ENCODE results near the gene SNAP29.
"Not testable (repeated sequence)": the region's sequence is repeated elsewhere in the genome, so short reads cannot be mapped to it uniquely, and the experiment has no call there.

SNAP29 gene

DNA sequence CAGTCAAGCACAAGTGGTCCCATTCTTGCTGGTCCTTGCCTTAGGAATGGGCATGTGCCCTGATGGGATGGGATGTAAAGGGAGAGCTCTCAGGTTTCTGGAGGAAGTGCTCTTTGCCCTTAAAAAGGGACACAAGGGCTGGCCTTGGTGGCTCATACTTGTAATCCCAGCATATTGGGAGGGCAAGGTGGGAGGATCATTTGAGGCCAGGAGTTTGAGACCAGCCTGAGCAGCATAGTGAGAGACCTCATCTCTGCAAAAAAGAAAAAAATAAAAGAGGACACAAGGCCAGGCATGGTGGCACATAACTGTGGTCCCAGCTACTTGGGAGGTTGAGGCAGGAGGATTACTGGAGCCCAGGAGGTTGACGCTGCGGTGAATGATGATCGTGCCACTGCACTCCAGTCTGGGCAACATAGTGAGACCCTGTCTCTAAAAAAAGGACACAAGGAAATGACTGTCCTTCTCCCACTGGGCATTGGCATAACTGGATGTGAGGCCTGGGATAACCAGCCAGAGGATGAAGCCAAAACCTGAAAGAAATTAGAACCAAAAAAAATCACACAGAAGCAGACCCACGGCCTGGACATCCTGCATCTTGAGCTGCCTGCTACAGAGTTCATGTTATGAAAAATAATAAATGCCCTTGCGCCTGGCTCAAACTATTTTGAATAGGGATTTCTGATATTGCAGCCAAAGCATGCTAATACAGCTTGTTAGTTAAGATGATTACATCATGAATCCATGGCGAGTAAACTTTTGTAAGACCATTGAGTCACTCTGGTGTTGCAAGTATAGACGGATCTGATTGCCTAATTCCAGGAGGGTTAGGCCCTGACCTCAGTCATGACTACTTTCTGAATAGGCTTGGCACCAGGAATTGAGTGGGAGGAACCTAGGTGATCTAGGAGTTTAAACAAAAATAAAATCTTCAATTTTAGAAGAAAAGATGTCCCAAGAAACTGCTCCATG lies 45.5 kb downstream of the SNAP29 start:
- H3K27me3 Mint-ChIP-seq: no peaks in the 10 kb centered on the region
- ATAC-seq (replicated peaks): no peak
- DNase-seq: no peak
- no peaks in the 10 kb centered on the region for H3K9me3 Mint-ChIP-seq
- no peak overlapping the region for H3K4me3 Mint-ChIP-seq
- peaks cover 6% of the 10 kb centered on the region for H3K36me3 Mint-ChIP-seq (ENCODE audit: insufficient read depth)
- no peak overlapping the region for H3K27ac Mint-ChIP-seq
- H3K4me1 Mint-ChIP-seq (ENCODE audit: low read depth in 2 of 2): no peaks in the 10 kb centered on the region

DNA sequence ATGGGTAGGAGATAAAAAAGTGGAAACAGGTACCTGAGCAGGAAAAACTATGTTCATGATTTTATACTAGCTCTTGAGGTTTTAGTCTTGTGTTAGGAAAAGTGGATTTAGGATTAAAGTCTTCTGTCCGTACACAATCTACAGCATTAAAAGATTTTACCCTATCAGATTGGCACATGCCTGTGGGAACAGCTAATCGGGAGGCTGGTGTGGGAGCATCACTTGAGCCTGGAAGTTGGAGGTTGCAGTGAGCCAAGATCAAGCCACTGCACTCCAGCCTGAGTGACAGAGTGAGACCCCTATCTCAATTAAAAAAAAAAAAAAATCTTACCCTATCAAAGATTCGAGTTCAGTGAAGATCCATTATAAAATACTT lies 46.2 kb downstream of the SNAP29 start:
- Mint-ChIP-seq H3K4me3 (no peak overlapping the region), H3K36me3 (ENCODE audit: insufficient read depth) (peaks cover 6% of the 10 kb centered on the region), H3K27me3 (no peaks in the 10 kb centered on the region), H3K9me3 (no peaks in the 10 kb centered on the region), H3K27ac (no peak overlapping the region), H3K4me1 (ENCODE audit: low read depth in 2 of 2) (no peaks in the 10 kb centered on the region)
- no peak for ATAC-seq (replicated peaks)
- DNase-seq: no peak

DNA sequence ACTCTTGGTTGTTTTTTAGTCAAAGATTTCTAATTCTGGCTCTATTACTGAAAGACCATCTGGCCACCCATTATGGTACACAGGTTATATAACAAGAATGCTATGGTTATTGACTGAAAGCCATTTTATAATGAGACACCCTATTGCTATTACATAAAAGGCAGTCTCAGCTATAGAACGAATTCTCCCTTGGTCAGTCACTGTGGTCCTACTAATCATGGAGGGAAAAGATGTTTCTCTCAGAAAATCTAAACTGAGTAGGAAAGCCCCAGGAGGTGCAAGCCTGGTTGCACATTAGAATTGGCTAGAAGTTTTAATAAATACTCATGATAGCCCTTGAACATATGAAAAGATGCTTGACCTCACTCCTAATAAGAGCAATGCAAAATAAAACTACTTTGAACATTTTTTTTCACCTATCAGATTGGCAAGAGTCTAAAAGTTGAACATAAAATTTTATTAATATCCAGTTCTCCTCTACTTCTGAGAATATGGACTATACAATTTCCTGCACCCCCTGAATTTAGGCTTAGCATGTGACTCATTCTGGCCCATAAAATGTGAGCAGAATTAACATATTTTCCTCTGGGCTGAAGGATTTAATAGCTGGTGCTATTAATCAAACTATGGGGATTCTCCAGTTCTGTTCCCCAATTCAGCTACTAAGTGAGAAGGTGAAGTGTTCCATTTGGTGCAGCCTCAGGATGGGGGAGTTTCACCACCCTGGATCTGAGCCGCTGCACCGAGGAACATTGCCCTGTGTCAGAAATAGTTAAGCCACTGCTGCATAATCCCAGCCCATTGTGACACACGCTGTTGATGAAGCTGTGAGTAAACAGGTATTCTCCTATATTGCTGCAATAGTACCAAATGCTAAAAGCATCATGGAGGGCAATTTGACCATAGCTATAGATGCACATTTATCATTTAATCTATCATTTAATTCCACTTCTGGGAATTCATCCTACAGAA lies 46.9 kb downstream of the SNAP29 start:
- peaks cover 4% of the 10 kb centered on the region for H3K36me3 Mint-ChIP-seq (ENCODE audit: insufficient read depth)
- ATAC-seq (replicated peaks) (no peak), DNase-seq (no peak)
- H3K4me1 Mint-ChIP-seq (ENCODE audit: low read depth in 2 of 2): no peaks in the 10 kb centered on the region
- no peak overlapping the region for H3K4me3 Mint-ChIP-seq
- H3K27ac Mint-ChIP-seq: no peak overlapping the region
- H3K9me3 Mint-ChIP-seq: no peaks in the 10 kb centered on the region
- no peaks in the 10 kb centered on the region for H3K27me3 Mint-ChIP-seq

DNA sequence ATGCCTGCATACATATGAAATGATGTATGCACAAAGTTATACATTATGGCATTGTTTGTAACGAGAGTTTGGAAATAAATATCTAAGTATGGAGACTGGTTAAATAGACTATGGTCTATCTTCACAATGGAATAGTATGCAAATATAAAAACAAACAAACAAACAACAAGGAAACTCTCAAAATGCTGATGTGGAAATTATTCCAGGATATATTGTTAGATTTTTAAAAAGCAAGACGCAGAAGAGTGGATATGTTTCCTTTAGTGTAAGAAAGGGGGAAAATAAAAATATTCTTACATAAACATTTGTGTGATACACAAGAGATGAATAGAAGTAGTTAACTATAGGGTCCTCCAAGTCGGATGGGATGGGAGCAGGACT lies 47.6 kb downstream of the SNAP29 start:
- no peak for ATAC-seq (replicated peaks)
- H3K9me3 Mint-ChIP-seq: no peaks in the 10 kb centered on the region
- DNase-seq: no peak
- no peak overlapping the region for H3K27ac Mint-ChIP-seq
- H3K4me1 Mint-ChIP-seq (ENCODE audit: low read depth in 2 of 2): no peaks in the 10 kb centered on the region
- H3K4me3 Mint-ChIP-seq: no peak overlapping the region
- peaks cover 4% of the 10 kb centered on the region for H3K36me3 Mint-ChIP-seq (ENCODE audit: insufficient read depth)
- no peaks in the 10 kb centered on the region for H3K27me3 Mint-ChIP-seq

DNA sequence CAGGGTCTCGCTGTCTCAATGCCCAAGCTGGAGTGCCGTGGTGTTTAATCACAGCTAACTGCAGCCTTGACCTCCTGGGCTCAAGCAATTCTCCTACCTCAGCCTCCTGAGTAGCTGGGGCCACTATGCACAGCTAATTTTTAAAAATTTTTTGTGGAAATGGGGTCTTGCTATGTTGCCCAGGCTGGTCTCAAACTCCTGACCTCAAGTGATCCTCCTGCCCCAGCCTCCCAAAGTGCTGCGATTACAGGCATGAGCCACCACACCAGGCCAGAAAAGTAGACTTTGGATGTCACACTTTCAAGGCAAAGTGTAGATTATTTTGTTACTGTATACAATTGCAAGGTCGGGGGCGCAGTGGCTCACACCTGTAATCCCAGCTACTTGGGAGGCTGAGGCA lies 49.9 kb downstream of the SNAP29 start:
- H3K4me1 Mint-ChIP-seq (ENCODE audit: low read depth in 2 of 2); H3K27me3 Mint-ChIP-seq; H3K36me3 Mint-ChIP-seq (ENCODE audit: insufficient read depth); H3K27ac Mint-ChIP-seq; H3K4me3 Mint-ChIP-seq; DNase-seq; H3K9me3 Mint-ChIP-seq; ATAC-seq (replicated peaks): not testable (repeated sequence)

DNA sequence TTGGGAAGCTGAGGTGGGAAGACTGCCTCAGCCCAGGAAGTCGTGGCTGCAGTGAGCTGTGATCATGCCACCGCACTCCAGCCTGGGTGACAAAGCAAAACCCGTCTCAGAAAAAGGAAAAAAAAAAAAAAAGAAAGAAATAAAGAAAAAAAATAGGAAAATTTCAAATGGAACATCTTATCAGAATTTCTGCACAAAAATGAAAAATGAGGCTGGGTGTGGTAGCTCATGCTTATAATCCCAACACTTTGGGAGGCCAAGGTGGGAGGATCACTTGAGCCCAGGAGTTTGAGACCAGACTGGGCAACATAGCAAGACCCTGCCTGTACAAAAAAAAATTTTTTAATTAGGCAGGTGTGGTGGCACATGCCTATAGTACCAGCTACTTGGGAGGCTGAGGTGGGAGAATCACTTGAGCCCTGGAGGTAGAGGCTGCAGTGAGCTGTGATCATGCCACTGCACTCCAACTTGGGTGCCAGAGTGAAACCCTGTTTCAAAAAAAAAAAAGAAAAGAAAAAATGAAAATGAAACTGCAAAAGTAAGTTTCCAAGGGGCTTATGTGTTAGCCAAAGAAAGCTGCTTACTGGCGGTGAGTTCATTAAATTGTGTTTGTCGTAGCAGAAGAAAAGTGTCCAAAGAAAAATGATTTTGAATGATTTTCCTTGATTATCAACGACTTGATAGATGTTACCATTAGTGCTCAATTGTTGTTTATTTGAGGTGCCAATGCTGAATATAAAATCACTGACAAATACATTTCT lies 50.9 kb downstream of the SNAP29 start:
- ATAC-seq (replicated peaks): no peak
- Mint-ChIP-seq H3K9me3 (no peaks in the 10 kb centered on the region), H3K27ac (no peak overlapping the region), H3K36me3 (ENCODE audit: insufficient read depth) (peaks cover 4% of the 10 kb centered on the region), H3K4me1 (ENCODE audit: low read depth in 2 of 2) (no peaks in the 10 kb centered on the region), H3K27me3 (no peaks in the 10 kb centered on the region), H3K4me3 (no peak overlapping the region)
- DNase-seq: no peak

DNA sequence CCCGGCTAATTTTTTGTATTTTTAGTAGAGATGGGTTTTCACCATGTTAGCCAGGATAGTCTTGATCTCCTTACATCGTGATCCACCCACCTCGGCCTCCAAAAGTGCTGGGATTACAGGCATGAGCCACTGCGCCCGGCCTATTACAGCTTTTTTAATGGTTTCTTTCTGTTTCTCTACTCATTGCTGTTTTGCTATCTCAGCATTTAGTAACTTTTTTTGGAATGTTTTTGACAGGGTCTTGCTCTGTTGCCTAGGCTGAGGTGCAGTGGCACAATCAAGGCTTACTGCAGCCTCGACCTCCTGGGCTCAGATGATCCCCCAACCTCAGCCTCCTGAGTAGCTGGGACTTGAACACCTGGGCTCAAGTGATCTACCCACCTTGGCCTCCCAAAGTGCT lies 53.7 kb downstream of the SNAP29 start:
- H3K27ac Mint-ChIP-seq: peak overlapping the region in 1 of 2 donors; percentile 46
- peaks cover 9 to 10% of the 10 kb centered on the region in 2 donors for H3K4me1 Mint-ChIP-seq (ENCODE audit: low read depth in 2 of 2)
- peaks cover 7% of the 10 kb centered on the region for H3K36me3 Mint-ChIP-seq (ENCODE audit: insufficient read depth)
- no peak overlapping the region for H3K4me3 Mint-ChIP-seq
- H3K27me3 Mint-ChIP-seq: no peaks in the 10 kb centered on the region
- no peak for ATAC-seq (replicated peaks)
- no peak for DNase-seq
- H3K9me3 Mint-ChIP-seq: no peaks in the 10 kb centered on the region

DNA sequence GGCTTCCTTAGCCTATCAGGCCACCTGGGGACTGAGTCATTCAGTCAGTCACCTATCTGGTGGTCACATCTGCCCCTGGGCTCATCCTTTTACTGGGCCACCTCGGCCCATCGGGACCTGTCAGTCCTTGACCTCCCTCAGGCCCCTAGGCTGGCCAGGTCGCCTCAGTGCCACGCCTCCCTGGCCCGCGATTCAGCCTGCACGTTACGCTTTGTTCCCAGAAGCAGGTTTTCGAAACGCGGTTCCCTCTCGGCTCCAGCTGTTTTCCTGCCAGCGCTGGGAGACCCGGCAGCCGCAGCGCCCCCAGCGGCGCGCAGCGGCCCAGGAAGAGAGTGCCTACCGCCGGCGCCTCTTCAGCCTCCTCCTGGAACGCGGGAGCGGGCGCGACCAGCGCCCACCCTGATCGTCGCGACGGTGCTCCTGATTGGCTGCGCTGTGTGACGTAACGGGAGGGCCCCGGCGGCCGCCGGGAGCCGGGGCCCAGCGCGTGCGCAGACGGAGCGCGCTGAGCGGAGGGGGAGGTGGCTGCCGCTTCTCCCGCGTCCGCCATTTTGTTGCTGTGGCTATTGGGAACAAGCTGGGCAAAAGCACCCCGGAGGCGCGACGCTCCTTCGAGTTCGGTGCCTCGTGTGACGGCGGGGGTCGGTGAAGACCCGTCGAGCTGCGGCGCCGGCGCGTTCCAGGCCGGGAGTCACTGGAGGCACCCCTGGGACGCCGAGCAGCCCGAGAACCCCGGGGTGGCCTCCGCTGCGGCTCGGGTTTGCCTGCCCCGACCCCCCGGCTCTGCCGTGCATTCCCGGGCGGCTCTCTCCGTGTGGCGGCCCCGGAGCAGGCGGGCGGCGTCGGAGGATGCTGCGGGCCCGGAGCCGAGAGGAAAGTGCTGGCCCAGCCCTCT lies 58.4 kb downstream of the SNAP29 start, which contains the start of gene CRKL:
Gene CRKL, plus strand, starts transcription at position 492 of the 895 bp plus-strand sequence. CDS start 528 bp downstream, outside the sequence.
- no peaks in the 10 kb centered on the region for H3K9me3 Mint-ChIP-seq
- ATAC-seq (replicated peaks) (peak; percentile 96), DNase-seq (peak; percentile 90 to 95 (median 92))
- H3K4me3 Mint-ChIP-seq: peak within 1 kb of the TSS; percentile 77 to 96
- peaks cover 30 to 49% of the 10 kb centered on the region in 2 donors for H3K4me1 Mint-ChIP-seq (ENCODE audit: low read depth in 2 of 2)
- no peaks in the 10 kb centered on the region for H3K27me3 Mint-ChIP-seq
- H3K36me3 Mint-ChIP-seq (ENCODE audit: insufficient read depth): peaks cover 18% of the 10 kb centered on the region
- H3K27ac Mint-ChIP-seq: peak within 1 kb of the TSS; percentile 95 to 96

DNA sequence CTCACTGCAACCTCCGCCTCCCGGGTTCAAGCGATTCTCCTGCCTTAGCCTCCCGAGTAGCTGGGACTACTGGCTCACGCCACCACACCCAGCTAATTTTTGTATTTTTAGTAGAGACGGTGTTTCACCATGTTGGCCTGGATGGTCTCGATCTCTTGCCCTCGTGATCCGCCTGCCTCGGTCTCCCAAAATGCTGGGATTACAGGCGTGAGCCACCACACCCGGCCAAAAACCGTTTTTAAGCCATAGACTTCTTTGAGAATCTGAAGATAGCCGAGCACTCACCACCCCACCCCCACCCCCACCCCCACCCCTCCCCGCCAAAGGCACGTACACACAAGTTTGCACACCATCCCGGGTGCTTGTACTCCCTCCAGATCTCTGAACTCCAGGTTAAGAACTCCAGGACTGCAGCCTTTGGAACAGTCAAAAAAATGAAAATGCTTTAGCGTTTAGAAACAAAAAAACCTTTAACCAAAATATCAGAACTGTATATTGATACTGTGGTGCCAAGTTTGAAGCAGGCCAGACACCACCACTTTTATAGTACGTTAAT lies 59.9 kb downstream of the SNAP29 start:
- H3K27me3 Mint-ChIP-seq: no peaks in the 10 kb centered on the region
- H3K4me3 Mint-ChIP-seq: peak overlapping the region; percentile 77 to 96
- DNase-seq (no peak), ATAC-seq (replicated peaks) (no peak)
- H3K27ac Mint-ChIP-seq: peak overlapping the region; percentile 95 to 96
- H3K4me1 Mint-ChIP-seq (ENCODE audit: low read depth in 2 of 2): peaks cover 34 to 54% of the 10 kb centered on the region in 2 donors
- no peaks in the 10 kb centered on the region for H3K9me3 Mint-ChIP-seq
- H3K36me3 Mint-ChIP-seq (ENCODE audit: insufficient read depth): peaks cover 22% of the 10 kb centered on the region

DNA sequence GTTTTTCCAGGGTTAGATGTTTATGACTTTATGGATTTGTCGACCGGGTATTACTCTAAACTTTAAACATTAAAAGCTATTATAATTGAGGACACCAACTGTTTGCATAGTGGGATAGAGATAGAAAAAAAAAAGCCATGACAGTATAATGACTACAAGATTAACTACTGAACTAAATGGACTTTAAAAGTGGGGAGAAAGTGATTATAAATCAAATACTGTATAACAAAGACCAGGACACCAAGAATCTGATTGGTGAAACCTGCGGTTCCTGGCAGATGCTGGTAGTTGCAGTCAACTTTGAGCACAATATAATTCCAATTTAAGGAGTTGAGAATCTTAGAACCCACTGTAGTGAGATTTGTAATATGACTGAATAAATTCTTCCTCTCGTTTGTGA lies 60.9 kb downstream of the SNAP29 start:
- DNase-seq (no peak), ATAC-seq (replicated peaks) (no peak)
- H3K27me3 Mint-ChIP-seq: no peaks in the 10 kb centered on the region
- peak overlapping the region; percentile 11 to 46 for H3K27ac Mint-ChIP-seq
- peak overlapping the region; percentile 77 to 96 for H3K4me3 Mint-ChIP-seq
- peaks cover 39 to 62% of the 10 kb centered on the region in 2 donors for H3K4me1 Mint-ChIP-seq (ENCODE audit: low read depth in 2 of 2)
- H3K9me3 Mint-ChIP-seq: no peaks in the 10 kb centered on the region
- H3K36me3 Mint-ChIP-seq (ENCODE audit: insufficient read depth): peaks cover 29% of the 10 kb centered on the region

DNA sequence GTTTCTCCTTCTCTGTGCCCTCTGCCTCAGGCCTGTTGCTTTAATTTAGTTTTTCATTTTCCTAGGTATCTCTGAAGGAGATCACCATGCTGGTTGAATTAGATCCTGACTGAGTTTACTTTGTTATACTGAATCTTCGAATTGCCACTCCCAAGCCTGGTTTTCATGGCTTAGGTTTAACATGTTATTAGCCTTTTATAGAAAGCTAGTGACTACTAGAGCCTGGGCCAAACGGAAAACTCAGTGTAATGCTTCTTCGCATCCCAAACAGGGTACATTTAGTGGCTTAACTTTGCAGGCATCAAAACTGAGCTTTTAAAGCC lies 62.0 kb downstream of the SNAP29 start:
- no peaks in the 10 kb centered on the region for H3K9me3 Mint-ChIP-seq
- ATAC-seq (replicated peaks) (no peak), DNase-seq (no peak)
- H3K27ac Mint-ChIP-seq: peak overlapping the region; percentile 11 to 46
- H3K4me1 Mint-ChIP-seq (ENCODE audit: low read depth in 2 of 2): peaks cover 45 to 71% of the 10 kb centered on the region in 2 donors
- H3K36me3 Mint-ChIP-seq (ENCODE audit: insufficient read depth): peaks cover 32% of the 10 kb centered on the region
- H3K27me3 Mint-ChIP-seq: no peaks in the 10 kb centered on the region
- H3K4me3 Mint-ChIP-seq: peak overlapping the region; percentile 77 to 96

DNA sequence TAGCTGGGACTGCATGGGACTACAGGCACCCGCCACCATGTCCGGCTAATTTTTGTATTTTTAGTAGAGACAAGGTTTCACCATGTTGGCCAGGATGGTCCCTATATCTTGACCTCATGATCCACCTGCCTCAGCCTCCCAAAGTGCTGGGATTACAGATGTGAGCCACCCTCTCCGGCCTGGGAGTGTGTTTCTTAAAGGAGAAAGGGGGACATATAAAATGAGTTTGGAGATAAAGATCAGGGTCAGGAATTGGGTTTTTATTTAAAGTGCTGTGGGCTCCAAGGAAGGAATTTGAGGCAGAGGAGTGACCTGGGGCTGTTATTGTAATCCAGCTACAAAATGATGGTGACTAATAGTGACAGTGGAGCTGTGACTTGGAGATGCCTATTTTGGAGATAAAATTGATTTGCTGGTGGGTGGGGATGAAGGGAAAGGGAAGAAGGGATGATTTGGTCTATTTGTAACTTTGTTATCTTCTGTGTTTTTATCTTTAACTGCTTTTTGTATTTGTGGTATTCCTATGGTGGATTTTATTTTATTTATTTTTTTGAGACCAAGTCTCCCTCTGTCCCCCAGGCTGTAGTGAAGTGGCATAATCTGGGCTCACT lies 63.4 kb downstream of the SNAP29 start:
- Mint-ChIP-seq H3K36me3 (ENCODE audit: insufficient read depth) (peaks cover 28% of the 10 kb centered on the region), H3K27ac (peak overlapping the region; percentile 15 to 82), H3K9me3 (no peaks in the 10 kb centered on the region), H3K4me1 (ENCODE audit: low read depth in 2 of 2) (peaks cover 43 to 71% of the 10 kb centered on the region in 2 donors), H3K27me3 (no peaks in the 10 kb centered on the region), H3K4me3 (peak overlapping the region; percentile 77 to 96)
- ATAC-seq (replicated peaks) (no peak), DNase-seq (no peak)
